Subcutaneous adipose tissue (tissue), 4 donors: Measurements from ENCODE around the gene ACSL3. TPM values are rescaled to one million over a fixed set of nuclear protein-coding genes. Genes with fewer than 3 reads are reported as not detected.

Source experiments
- total RNA-seq, 4 donors: library from RNA; depleted of rRNA; stranded (reverse); fragments of >200 nt; gene quantifications; one replicate each; pipeline ENCODE4 v1.1.0, GENCODE V29; 2016
- TF ChIP-seq, protein P1 (sequence below): fragments of 450-650 bp; IDR thresholded peaks from one replicate; pipeline ENCODE4 v1.5.1; 2016; ENCODE audit warnings: low read depth, mild to moderate bottlenecking, control low read depth, antibody characterized with exemption, moderate library complexity

The ACSL3 gene
- total RNA-seq, 4 donors from 2014 or later: 40.1 to 81.8 (median 42.8) TPM

DNA sequence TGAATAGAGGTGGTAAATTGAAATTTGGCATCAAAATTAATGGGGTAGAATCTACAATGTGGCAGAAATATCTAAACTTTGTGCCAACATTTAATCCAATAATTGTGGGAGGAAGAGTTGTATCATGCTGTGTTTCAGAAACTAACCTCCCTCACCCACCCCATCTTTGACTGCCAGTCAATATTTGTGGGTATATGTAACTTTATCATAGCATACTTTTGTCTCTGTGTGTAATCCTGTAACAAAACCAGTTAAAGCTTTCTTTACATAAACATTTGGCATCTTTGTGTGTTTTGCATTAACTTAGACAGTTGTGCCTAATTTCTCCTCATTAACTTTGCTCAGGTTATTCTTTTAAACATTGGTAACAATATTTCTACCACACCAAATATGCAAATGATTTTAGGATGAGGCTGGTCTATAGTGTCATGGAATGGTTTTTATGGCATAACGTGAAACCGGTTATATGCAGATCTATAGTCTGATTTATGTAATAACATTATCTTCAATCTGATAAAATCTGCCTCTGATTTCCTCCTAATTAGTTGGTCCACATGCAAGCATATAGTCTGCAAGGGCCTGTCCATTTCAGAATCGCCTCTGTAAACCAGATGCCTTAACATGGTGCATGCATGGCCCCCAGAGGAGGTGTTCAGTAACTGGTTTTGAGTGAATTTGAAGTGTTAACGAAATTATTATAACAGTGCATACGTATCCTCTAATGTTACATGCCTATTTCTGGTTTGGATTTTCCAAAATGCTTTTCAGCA lies 84.3 kb downstream of the ACSL3 start:
- TF ChIP-seq, protein P1, sequence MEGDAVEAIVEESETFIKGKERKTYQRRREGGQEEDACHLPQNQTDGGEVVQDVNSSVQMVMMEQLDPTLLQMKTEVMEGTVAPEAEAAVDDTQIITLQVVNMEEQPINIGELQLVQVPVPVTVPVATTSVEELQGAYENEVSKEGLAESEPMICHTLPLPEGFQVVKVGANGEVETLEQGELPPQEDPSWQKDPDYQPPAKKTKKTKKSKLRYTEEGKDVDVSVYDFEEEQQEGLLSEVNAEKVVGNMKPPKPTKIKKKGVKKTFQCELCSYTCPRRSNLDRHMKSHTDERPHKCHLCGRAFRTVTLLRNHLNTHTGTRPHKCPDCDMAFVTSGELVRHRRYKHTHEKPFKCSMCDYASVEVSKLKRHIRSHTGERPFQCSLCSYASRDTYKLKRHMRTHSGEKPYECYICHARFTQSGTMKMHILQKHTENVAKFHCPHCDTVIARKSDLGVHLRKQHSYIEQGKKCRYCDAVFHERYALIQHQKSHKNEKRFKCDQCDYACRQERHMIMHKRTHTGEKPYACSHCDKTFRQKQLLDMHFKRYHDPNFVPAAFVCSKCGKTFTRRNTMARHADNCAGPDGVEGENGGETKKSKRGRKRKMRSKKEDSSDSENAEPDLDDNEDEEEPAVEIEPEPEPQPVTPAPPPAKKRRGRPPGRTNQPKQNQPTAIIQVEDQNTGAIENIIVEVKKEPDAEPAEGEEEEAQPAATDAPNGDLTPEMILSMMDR: no peak

DNA sequence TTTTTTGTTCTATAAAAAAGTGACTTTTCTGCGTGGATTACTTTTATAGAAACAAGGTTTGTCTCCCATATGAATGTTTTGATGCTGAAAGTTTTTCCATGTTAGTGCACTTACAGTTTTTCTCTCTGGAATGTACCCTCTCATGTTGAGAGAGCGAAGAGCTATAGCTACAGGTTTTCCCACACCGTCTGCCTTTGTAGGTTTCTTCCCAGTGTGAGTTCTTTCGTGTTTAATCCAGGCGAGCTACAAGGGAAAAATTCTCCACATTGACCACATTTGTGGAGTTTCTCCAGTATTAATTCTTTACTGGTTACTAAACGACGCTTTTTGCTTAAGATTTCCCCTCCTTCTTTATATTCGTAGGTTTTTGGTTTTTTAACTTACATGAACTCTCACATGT lies 85.1 kb downstream of the ACSL3 start:
- TF ChIP-seq, protein P1: no peak

DNA sequence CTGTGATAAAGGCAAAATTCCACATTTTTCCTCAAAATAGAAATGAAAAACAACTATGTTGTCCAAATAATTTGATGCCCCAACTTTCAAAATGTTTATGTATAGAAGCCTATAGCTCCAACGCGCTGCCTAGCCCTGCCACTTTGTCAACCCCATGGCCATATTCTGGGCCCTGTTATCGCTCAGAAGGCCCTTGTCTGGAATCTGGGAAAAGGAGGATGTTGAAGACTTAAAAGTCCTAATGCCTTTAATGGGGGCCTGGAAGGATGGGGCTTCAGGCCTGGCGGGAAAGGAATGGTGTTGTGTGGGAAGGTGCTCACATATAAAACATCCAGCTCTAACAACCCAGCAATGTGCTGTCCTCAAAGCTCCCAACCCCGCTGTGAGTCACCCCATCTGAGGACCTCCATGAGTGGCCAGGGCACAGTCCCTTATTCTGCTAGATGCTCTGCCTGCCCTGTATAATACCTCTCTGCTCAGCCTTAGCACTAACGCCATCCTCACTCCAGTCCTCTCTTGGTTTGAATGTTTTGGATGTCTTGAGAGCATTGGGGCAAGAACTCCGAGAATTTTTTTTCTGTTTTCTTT lies 86.0 kb downstream of the ACSL3 start:
- TF ChIP-seq, protein P1: no peak

DNA sequence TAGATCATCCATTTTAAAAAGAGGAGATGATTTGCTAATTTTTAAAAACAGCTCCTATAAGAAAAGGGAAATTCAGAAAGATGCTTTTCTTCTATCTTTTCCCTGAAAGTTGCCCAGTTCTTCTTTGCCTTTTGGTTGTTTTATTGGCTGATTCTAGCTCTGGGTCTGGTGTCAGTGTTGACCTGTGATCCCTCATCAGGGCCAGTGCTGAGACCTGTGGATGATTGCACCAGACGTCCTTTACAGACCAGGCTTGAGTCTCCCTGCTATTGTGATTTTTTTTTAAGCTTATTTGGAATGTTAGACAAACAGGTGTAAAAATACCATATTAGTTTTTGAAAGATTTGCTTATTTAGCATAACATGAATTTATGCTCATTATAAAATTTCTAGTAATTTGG lies 88.2 kb downstream of the ACSL3 start:
- TF ChIP-seq, protein P1: no peak

DNA sequence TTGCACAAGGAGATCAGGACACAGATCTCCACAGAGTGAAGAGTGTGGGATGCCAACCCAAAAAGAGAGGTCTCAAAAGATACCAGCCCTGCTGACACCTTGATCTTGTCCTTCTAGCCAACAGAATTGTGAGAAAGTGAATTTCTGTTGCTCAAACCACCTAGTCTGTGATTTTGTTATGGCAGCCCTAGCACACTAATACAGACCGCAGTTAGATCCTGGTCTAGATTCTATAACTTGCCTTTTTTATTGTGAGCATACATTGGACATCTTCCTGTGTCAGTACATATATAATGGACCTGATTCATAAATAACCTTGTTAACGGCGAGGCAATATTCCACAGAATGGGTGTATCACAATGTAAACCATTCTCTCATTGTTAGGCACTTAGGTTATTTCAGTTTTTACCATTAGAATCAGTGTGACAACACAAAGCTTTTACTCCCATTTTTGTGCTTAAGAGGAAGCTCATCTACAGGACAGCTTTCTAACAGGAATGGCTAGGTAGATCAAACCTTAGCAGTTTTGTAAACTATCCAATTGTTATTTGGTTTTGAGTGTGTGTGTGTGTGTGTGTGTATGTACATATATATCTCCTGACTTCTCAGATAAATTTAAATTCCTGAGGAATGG lies 89.0 kb downstream of the ACSL3 start:
- TF ChIP-seq, protein P1: no peak

DNA sequence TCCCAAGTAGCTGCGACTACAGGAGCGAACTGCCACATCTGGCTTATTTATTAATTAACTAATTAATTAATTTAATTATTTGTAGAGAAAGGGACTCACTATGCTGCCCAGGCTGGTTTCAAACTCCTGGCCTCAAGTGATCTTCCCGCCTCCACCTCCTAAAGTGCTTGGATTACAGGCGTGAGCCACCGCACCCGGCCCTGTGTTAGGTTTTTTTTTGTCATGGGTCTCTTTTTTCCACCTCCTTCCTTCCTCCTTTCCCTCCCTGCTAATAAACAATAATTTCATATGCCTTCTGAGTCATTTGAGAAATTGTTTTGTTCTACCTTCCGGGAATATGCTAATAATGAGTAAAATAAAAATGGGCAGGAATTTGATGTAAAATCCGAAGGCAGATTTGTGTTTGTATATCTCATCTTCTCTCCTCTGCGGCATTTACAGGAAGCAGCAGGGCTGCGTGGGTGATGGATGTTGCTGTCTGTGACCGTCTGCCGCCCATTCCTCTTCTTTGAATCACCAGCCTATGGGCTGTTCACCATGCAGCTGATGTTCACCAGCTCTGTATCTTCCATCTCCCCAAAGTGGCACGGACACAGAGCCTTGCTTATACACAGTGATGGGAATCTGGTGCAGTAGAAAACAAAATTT lies 89.9 kb downstream of the ACSL3 start:
- TF ChIP-seq, protein P1: no peak

DNA sequence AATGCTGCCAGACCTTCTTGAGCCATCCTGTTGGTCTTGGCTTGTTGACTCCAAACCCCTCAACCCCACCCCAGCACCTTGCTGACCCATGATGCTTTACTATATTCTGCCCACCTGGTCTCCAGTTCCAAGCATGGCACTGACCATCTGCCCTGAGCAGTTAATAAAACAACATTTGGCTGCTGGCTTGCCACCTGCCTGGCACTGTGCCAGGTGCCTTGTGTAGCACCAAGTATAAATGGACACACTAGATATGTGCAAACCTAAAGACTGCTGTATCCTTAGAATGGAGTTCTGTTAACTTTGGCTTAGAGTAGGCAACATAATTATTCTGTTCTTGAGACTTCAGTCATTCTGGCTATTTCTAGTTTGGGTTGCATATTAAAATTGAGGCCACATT lies 91.4 kb downstream of the ACSL3 start:
- TF ChIP-seq, protein P1: no peak
